GM11168 (cell line): ENCODE results near the gene AFTPH.

ENCODE experiments used
- in situ Hi-C: fragments of 300-500 bp; cut with MboI; formaldehyde crosslinking; loops from one replicate; pipeline ENCODE4 v1.12.0; 2022; ENCODE audit warnings: low sequenced_read_pairs; ENCODE audit not compliant: unreplicated experiment

Gene AFTPH

GRCh38 chr2:64523666-64524603 is at the start of gene AFTPH:
Gene AFTPH (plus strand): TSS chr2:64524328. CDS start chr2:64551475, 27,147 bp downstream.
- in situ Hi-C loops, result no loop called here

GRCh38 chr2:64474636-64475035 is 49.5 kb upstream of the AFTPH start:
- in situ Hi-C loops, result no loop called here

- in situ Hi-C loops, result no loop called here
Observed at GRCh38 chr2:64477037-64477436, 47.1 kb upstream of the AFTPH start.

GRCh38 chr2:64477979-64478378 is 46.1 kb upstream of the AFTPH start:
- in situ Hi-C loops, result no loop called here

- in situ Hi-C loops, result no loop called here
Observed at GRCh38 chr2:64478502-64479230, 45.5 kb upstream of the AFTPH start.

- in situ Hi-C loops, result loop anchor here (5.0 to 10.0 kb wide), 2 partner anchors 135 to 427 kb away; no protein-coding TSS in a partner anchor
Observed at GRCh38 chr2:64479259-64480117, 44.6 kb upstream of the AFTPH start.

GRCh38 chr2:64481665-64482064 is 42.5 kb upstream of the AFTPH start:
- in situ Hi-C loops, result loop anchor here (5.0 to 10.0 kb wide), 2 partner anchors 137 to 429 kb away; no protein-coding TSS in a partner anchor

- in situ Hi-C loops, result loop anchor here (5.0 to 10.0 kb wide), 2 partner anchors 137 to 430 kb away; no protein-coding TSS in a partner anchor
Observed at GRCh38 chr2:64482243-64482642, 41.9 kb upstream of the AFTPH start.

GRCh38 chr2:64482765-64483504 is 41.2 kb upstream of the AFTPH start:
- in situ Hi-C loops, result loop anchor here (5.0 to 10.0 kb wide), 2 partner anchors 138 to 431 kb away; no protein-coding TSS in a partner anchor

GRCh38 chr2:64485331-64485730 is 38.8 kb upstream of the AFTPH start:
- in situ Hi-C loops, result loop anchor here (10.0 kb wide), 1 partner anchor 141 kb away; no protein-coding TSS in a partner anchor

GRCh38 chr2:64485961-64486360 is 38.2 kb upstream of the AFTPH start:
- in situ Hi-C loops, result loop anchor here (10.0 kb wide), 1 partner anchor 141 kb away; no protein-coding TSS in a partner anchor

- in situ Hi-C loops, result loop anchor here (10.0 kb wide), 1 partner anchor 143 kb away; no protein-coding TSS in a partner anchor
Observed at GRCh38 chr2:64487256-64488049, 36.7 kb upstream of the AFTPH start.

- in situ Hi-C loops, result loop anchor here (10.0 kb wide), 1 partner anchor 144 kb away; no protein-coding TSS in a partner anchor
Observed at GRCh38 chr2:64488050-64488974, 35.8 kb upstream of the AFTPH start.

GRCh38 chr2:64489081-64489751 is 34.9 kb upstream of the AFTPH start:
- in situ Hi-C loops, result loop anchor here (10.0 kb wide), 1 partner anchor 144 kb away; no protein-coding TSS in a partner anchor

GRCh38 chr2:64491426-64491825 is 32.7 kb upstream of the AFTPH start:
- in situ Hi-C loops, result no loop called here

GRCh38 chr2:64492272-64492671 is 31.9 kb upstream of the AFTPH start:
- in situ Hi-C loops, result no loop called here

- in situ Hi-C loops, result no loop called here
Observed at GRCh38 chr2:64492821-64493220, 31.3 kb upstream of the AFTPH start.
